ENCODE results near the gene IL1RAPL2. TPM values are rescaled to one million over a fixed set of nuclear protein-coding genes. Genes with fewer than 3 reads are reported as not detected.

IL1RAPL2 gene
- polyA plus RNA-seq, 1 of the 3 experiments (the other 2 are of a cell fraction), result 0.13 TPM

DNA sequence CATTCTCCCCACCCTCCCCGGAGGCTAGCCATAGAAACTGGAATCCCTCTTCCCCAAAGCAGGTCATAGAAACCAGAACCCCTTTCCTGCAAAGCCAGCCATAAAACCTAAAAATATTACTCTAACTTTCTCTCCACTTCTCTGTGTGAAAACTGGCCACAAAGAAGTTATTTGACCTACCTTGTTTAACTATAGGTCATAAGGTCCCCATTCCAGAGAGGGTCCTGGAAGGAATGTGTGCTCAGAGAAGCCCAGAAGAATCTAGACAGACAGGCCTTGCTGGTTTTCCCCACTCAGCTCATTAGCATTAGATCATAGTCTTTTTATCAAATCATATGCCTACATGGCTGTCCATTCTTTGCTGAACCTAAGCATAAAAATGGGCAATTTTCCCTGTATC is 707.3 kb downstream of the IL1RAPL2 start:
- H3F3A ChIP-seq (replicated peaks; ENCODE audit: insufficient read depth), result no peaks in the 10 kb centered on the region
- no peaks in the 10 kb centered on the region for H3K79me2 ChIP-seq (ENCODE audit: insufficient read depth)
- H3K36me3 ChIP-seq (replicated peaks in 1 of 2; ENCODE audit: control insufficient read depth in 1 of 2, insufficient read depth in 2 of 2, low read length in 1 of 2), result no peaks in the 10 kb centered on the region
- CTCF ChIA-PET, result no interaction called here
- H3K27me3 ChIP-seq (ENCODE audit: insufficient read depth), result peaks cover 20% of the 10 kb centered on the region; the same call in 1 of the 2 replicates
- no peaks in the 10 kb centered on the region for H3K9me3 ChIP-seq
- no peak overlapping the region for H2AFZ ChIP-seq (ENCODE audit: low read depth)
- no peak overlapping the region for H3K4me2 ChIP-seq
- no peaks in the 10 kb centered on the region for H3K9me2 ChIP-seq
- no peak overlapping the region for H3K4me3 ChIP-seq (ENCODE audit: low read depth in 2 of 2, low read length in 1 of 2)
- no peak for DNase-seq
- no peak overlapping the region for H3K9ac ChIP-seq
- WGBS (ENCODE audit: low lambda C conversion rate), result 0% methylated on average over 1 of the region's 1 CpG
- POLR2A ChIA-PET, result no interaction called here
- no peaks in the 10 kb centered on the region for H4K20me1 ChIP-seq (ENCODE audit: insufficient read depth)
- TF ChIP-seq GABPA (IDR thresholded peaks at IDR 0.05; ENCODE audit: low read depth) (no peak), NRF1 (IDR thresholded peaks at IDR 0.05; ENCODE audit: low read depth, low read length) (no peak), RAD21 (IDR thresholded peaks at IDR 0.05; ENCODE audit: low read length) (no peak), CHD2 (IDR thresholded peaks at IDR 0.05; ENCODE audit: low read length, partially characterized antibody) (no peak)
- TF ChIP-seq, protein P1, sequence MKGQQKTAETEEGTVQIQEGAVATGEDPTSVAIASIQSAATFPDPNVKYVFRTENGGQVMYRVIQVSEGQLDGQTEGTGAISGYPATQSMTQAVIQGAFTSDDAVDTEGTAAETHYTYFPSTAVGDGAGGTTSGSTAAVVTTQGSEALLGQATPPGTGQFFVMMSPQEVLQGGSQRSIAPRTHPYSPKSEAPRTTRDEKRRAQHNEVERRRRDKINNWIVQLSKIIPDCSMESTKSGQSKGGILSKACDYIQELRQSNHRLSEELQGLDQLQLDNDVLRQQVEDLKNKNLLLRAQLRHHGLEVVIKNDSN (IDR thresholded peaks at IDR 0.05; ENCODE audit: borderline replicate concordance, low read depth), result no peak
- TF ChIP-seq, protein P2, sequence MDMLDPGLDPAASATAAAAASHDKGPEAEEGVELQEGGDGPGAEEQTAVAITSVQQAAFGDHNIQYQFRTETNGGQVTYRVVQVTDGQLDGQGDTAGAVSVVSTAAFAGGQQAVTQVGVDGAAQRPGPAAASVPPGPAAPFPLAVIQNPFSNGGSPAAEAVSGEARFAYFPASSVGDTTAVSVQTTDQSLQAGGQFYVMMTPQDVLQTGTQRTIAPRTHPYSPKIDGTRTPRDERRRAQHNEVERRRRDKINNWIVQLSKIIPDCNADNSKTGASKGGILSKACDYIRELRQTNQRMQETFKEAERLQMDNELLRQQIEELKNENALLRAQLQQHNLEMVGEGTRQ (IDR thresholded peaks at IDR 0.05; ENCODE audit: borderline replicate concordance, low read depth, low read length), result no peak
- TF ChIP-seq, protein P3, sequence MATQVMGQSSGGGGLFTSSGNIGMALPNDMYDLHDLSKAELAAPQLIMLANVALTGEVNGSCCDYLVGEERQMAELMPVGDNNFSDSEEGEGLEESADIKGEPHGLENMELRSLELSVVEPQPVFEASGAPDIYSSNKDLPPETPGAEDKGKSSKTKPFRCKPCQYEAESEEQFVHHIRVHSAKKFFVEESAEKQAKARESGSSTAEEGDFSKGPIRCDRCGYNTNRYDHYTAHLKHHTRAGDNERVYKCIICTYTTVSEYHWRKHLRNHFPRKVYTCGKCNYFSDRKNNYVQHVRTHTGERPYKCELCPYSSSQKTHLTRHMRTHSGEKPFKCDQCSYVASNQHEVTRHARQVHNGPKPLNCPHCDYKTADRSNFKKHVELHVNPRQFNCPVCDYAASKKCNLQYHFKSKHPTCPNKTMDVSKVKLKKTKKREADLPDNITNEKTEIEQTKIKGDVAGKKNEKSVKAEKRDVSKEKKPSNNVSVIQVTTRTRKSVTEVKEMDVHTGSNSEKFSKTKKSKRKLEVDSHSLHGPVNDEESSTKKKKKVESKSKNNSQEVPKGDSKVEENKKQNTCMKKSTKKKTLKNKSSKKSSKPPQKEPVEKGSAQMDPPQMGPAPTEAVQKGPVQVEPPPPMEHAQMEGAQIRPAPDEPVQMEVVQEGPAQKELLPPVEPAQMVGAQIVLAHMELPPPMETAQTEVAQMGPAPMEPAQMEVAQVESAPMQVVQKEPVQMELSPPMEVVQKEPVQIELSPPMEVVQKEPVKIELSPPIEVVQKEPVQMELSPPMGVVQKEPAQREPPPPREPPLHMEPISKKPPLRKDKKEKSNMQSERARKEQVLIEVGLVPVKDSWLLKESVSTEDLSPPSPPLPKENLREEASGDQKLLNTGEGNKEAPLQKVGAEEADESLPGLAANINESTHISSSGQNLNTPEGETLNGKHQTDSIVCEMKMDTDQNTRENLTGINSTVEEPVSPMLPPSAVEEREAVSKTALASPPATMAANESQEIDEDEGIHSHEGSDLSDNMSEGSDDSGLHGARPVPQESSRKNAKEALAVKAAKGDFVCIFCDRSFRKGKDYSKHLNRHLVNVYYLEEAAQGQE (IDR thresholded peaks at IDR 0.05; ENCODE audit: low read depth, low read length), result no peak
- no peak overlapping the region for H3K27ac ChIP-seq (ENCODE audit: low read depth in 2 of 2, low read length in 1 of 2)
- H3K4me1 ChIP-seq (ENCODE audit: control insufficient read depth in 1 of 2, insufficient read depth in 2 of 2, low read depth in 1 of 2, low read length in 1 of 2), result no peaks in the 10 kb centered on the region

DNA sequence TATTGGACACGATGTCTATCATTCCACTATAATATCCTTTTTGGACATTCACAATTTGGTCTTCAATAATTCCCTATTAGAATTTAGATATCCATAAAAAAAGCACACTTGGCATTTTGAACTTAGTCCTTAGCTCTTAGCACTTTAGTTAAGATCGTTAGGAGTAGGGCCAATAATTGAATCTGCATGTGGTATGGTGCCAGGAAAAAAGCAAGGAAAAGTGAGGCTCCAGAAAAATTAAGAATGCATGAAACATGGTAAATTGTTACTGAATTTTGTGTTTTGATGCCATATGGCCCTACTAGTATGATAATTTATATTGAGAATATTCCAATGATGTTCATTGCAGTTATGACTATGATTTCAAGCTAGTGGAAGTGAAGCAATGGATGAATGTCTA is 708.1 kb downstream of the IL1RAPL2 start:
- TF ChIP-seq RFX5 (IDR thresholded peaks at IDR 0.05; ENCODE audit: low read length) (no peak), YY1 (IDR thresholded peaks at IDR 0.05; ENCODE audit: low read depth) (no peak)
- TF ChIP-seq, protein P4, sequence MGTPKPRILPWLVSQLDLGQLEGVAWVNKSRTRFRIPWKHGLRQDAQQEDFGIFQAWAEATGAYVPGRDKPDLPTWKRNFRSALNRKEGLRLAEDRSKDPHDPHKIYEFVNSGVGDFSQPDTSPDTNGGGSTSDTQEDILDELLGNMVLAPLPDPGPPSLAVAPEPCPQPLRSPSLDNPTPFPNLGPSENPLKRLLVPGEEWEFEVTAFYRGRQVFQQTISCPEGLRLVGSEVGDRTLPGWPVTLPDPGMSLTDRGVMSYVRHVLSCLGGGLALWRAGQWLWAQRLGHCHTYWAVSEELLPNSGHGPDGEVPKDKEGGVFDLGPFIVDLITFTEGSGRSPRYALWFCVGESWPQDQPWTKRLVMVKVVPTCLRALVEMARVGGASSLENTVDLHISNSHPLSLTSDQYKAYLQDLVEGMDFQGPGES (IDR thresholded peaks at IDR 0.05; ENCODE audit: low read depth, low read length), result no peak
- Histone ChIP-seq H2AFZ (ENCODE audit: low read depth) (no peak overlapping the region), H3K4me2 (no peak overlapping the region), H3K4me3 (ENCODE audit: low read depth in 2 of 2, low read length in 1 of 2) (no peak overlapping the region), H3K79me2 (ENCODE audit: insufficient read depth) (no peaks in the 10 kb centered on the region), H3K27ac (ENCODE audit: low read depth in 2 of 2, low read length in 1 of 2) (no peak overlapping the region), H3K9me2 (no peaks in the 10 kb centered on the region), H3K27me3 (ENCODE audit: insufficient read depth) (peaks cover 20% of the 10 kb centered on the region; the same call in 1 of the 2 replicates), H3K9me3 (no peaks in the 10 kb centered on the region), H3K9ac (no peak overlapping the region), H3F3A (replicated peaks; ENCODE audit: insufficient read depth) (no peaks in the 10 kb centered on the region), H3K4me1 (ENCODE audit: control insufficient read depth in 1 of 2, insufficient read depth in 2 of 2, low read depth in 1 of 2, low read length in 1 of 2) (no peaks in the 10 kb centered on the region), H3K36me3 (replicated peaks in 1 of 2; ENCODE audit: control insufficient read depth in 1 of 2, insufficient read depth in 2 of 2, low read length in 1 of 2) (no peaks in the 10 kb centered on the region), H4K20me1 (ENCODE audit: insufficient read depth) (no peaks in the 10 kb centered on the region)
- ChIA-PET CTCF (no interaction called here), POLR2A (no interaction called here)
- WGBS (ENCODE audit: low lambda C conversion rate), result 0% methylated on average over 2 of the region's 2 CpGs
- no peak for DNase-seq

All from SK-N-SH (cell line).